ENCODE results near the gene LAMA3. TPM values are rescaled to one million over a fixed set of nuclear protein-coding genes. Genes with fewer than 3 reads are reported as not detected.

The LAMA3 gene
- total RNA-seq, 1 experiment from 2014 or later, result 5.6 TPM

DNA sequence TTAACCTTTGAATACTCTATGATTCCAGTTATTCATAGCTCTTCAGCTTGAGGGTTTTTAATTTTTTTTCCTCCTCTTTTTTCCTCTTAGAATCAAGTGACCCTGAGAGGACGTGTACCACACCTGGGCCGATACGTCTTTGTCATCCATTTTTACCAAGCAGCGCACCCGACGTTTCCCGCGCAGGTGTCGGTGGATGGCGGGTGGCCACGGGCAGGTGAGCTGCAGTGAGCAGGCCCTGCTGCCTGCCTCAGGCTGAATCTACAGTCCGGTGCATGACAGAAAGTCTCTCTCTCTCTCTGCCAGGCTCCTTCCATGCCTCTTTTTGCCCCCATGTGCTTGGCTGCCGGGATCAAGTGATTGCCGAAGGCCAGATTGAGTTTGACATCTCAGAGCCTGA lies 153.1 kb downstream of the LAMA3 start:
- no peak overlapping the region for H2AFZ ChIP-seq (ENCODE audit: low read depth, low read length, poor library complexity, severe bottlenecking)
- BruUV-seq (replicated peaks), result no TSS peak
- no peaks in the 10 kb centered on the region for H3K36me3 ChIP-seq (ENCODE audit: control insufficient read depth in 1 of 2, insufficient read depth in 2 of 2, low read length in 2 of 2)
- H3K4me2 ChIP-seq (ENCODE audit: low read length), result no peak overlapping the region
- ChIA-PET POLR2A (no interaction called here), RAD21 (ENCODE audit: low non-redundant PET in 1 of 2, low total read pairs in 2 of 2, uncharacterized antibody in 2 of 2, unreplicated experiment in 2 of 2) (no interaction called here), CTCF (no interaction called here)
- peaks cover 6 to 10% of the 10 kb centered on the region in 2 experiments; a peak in 3 of 4 replicates for H3K4me1 ChIP-seq (ENCODE audit: control insufficient read depth in 1 of 2, insufficient read depth in 2 of 2, low read length in 2 of 2)
- intact Hi-C loops (cut with micrococcal nuclease), result no loop called here
- H3K9me2 ChIP-seq (ENCODE audit: insufficient read depth), result no peaks in the 10 kb centered on the region
- ATAC-seq (no peak), DNase-seq (ENCODE audit: low read depth, low spot score) (no peak)
- H3K4me3 ChIP-seq (replicated peaks in 1 of 2; ENCODE audit: low read depth in 1 of 2, low read length in 2 of 2), result no peak overlapping the region
- no peaks in the 10 kb centered on the region for H3K79me2 ChIP-seq (ENCODE audit: insufficient read depth, low read length)
- H3K27me3 ChIP-seq (ENCODE audit: insufficient read depth, low read length), result no peaks in the 10 kb centered on the region
- no peaks in the 10 kb centered on the region for H3K9me3 ChIP-seq (ENCODE audit: control insufficient read depth in 1 of 2, insufficient read depth in 1 of 2, low read depth in 1 of 2, low read length in 2 of 2)
- no peaks in the 10 kb centered on the region for H4K20me1 ChIP-seq (ENCODE audit: insufficient read depth)
- TF ChIP-seq, protein P1, sequence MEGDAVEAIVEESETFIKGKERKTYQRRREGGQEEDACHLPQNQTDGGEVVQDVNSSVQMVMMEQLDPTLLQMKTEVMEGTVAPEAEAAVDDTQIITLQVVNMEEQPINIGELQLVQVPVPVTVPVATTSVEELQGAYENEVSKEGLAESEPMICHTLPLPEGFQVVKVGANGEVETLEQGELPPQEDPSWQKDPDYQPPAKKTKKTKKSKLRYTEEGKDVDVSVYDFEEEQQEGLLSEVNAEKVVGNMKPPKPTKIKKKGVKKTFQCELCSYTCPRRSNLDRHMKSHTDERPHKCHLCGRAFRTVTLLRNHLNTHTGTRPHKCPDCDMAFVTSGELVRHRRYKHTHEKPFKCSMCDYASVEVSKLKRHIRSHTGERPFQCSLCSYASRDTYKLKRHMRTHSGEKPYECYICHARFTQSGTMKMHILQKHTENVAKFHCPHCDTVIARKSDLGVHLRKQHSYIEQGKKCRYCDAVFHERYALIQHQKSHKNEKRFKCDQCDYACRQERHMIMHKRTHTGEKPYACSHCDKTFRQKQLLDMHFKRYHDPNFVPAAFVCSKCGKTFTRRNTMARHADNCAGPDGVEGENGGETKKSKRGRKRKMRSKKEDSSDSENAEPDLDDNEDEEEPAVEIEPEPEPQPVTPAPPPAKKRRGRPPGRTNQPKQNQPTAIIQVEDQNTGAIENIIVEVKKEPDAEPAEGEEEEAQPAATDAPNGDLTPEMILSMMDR (IDR thresholded peaks at IDR 0.05 in 2 of 3, conservative IDR thresholded peaks at IDR 0.05 in 1 of 3; ENCODE audit: borderline replicate concordance in 1 of 3, insufficient read depth in 1 of 3, low read depth in 2 of 3, low read length in 2 of 3), result no peak
- TF ChIP-seq, protein P2, sequence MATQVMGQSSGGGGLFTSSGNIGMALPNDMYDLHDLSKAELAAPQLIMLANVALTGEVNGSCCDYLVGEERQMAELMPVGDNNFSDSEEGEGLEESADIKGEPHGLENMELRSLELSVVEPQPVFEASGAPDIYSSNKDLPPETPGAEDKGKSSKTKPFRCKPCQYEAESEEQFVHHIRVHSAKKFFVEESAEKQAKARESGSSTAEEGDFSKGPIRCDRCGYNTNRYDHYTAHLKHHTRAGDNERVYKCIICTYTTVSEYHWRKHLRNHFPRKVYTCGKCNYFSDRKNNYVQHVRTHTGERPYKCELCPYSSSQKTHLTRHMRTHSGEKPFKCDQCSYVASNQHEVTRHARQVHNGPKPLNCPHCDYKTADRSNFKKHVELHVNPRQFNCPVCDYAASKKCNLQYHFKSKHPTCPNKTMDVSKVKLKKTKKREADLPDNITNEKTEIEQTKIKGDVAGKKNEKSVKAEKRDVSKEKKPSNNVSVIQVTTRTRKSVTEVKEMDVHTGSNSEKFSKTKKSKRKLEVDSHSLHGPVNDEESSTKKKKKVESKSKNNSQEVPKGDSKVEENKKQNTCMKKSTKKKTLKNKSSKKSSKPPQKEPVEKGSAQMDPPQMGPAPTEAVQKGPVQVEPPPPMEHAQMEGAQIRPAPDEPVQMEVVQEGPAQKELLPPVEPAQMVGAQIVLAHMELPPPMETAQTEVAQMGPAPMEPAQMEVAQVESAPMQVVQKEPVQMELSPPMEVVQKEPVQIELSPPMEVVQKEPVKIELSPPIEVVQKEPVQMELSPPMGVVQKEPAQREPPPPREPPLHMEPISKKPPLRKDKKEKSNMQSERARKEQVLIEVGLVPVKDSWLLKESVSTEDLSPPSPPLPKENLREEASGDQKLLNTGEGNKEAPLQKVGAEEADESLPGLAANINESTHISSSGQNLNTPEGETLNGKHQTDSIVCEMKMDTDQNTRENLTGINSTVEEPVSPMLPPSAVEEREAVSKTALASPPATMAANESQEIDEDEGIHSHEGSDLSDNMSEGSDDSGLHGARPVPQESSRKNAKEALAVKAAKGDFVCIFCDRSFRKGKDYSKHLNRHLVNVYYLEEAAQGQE (IDR thresholded peaks at IDR 0.05; ENCODE audit: low read depth), result no peak
- H3K9ac ChIP-seq (ENCODE audit: low read length), result no peak overlapping the region
- H3K27ac ChIP-seq (ENCODE audit: low read depth, low read length), result no peak overlapping the region

Data from HCT116 (cell line).